Type B pancreatic cell (in vitro differentiated cells): Measurements from ENCODE around the gene FBXO2. TPM values are rescaled to one million over a fixed set of nuclear protein-coding genes. Genes with fewer than 3 reads are reported as not detected.

ENCODE experiments used
- DNase-seq: peaks from one replicate; pipeline ENCODE4 v3.0.0; 2021; ENCODE audit warnings: mixed read lengths; ENCODE audit not compliant: unreplicated experiment; ENCODE audit errors: extremely low spot score
- H3K27ac Mint-ChIP-seq: 2 replicates; pipeline ENCODE4 v1.8.0; 2021; ENCODE audit warnings: mild to moderate bottlenecking, mixed read lengths
- H3K27me3 Mint-ChIP-seq: 2 replicates; pipeline ENCODE4 v1.8.0; 2021; ENCODE audit warnings: mixed read lengths
- H3K36me3 Mint-ChIP-seq: 2 replicates; pipeline ENCODE4 v1.8.0; 2021; ENCODE audit warnings: mixed read lengths
- H3K4me1 Mint-ChIP-seq: one replicate; pipeline ENCODE4 v1.8.0; 2021; ENCODE audit warnings: mixed read lengths; ENCODE audit not compliant: unreplicated experiment
- H3K4me3 Mint-ChIP-seq: 2 replicates; pipeline ENCODE4 v1.8.0; 2021; ENCODE audit warnings: mild to moderate bottlenecking, mixed read lengths
- H3K9me3 Mint-ChIP-seq: 2 replicates; pipeline ENCODE4 v1.8.0; 2021; ENCODE audit warnings: mixed read lengths
- CTCF ChIP-seq: fragments of 200-600 bp; sonication (generic); conservative IDR thresholded peaks from 2 replicates; pipeline ENCODE4 v1.5.0; 2021; ENCODE audit warnings: antibody characterized with exemption, mild to moderate bottlenecking
- total RNA-seq: library from RNA; stranded (reverse); gene quantifications from 2 replicates; pipeline ENCODE4 v1.2.1, GENCODE V29; 2021; ENCODE audit warnings: low replicate concordance

FBXO2 gene
- total RNA-seq, 1 donor from 2014 or later, result 7.4 TPM

DNA sequence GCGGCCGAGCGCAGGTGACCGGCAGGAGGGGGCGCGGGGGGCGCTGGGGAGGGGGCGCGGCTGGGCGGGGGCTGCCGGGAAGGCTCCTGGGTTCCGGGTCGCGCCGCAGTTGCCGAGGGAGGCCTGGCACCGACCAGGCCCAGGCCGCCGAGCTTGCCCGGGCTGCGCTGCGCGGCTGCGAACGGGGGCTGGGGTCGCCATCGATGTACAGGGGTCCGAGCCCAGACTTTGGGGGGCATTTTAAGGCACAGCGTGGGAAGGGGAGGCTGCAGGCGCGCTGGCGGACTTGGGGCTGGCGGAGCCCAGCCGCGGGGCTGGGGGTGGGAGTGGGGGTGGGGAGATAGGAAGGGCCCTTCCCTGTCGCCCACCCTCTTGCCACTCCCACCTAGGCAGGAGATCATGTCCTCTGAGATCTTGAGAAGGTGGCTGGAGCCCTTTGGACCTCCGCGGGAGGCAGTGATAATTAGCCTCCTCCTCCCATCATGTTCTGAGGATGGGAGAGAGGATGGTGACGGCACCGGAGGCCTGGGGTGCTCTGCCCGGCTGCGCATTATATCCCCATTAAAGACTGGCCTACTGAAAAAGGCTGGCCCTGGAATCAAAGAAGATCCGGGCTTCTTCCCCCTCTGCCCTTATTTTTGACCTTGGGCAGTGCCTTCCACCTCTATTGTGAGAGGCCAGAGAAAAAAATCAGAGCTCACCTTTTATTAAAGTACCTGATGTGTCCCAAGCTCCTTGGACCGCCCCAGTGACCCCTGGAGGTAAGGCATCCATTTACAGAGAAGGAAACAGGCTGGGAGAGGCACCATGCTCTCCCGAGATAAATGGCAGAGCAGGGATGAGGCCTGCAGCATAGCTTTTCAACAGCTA, 945 bp upstream of the FBXO2 start:
- peaks cover 23% of the 10 kb centered on the region for H3K27me3 Mint-ChIP-seq
- no peaks in the 10 kb centered on the region for H3K9me3 Mint-ChIP-seq
- no peak for DNase-seq
- no peaks in the 10 kb centered on the region for H3K36me3 Mint-ChIP-seq
- no peaks in the 10 kb centered on the region for H3K4me1 Mint-ChIP-seq
- peak overlapping the region; percentile 79 for H3K4me3 Mint-ChIP-seq
- H3K27ac Mint-ChIP-seq, result no peak overlapping the region
- TF ChIP-seq CTCF, result no peak

GRCh38 chr1:11653861-11654136, 430 bp downstream of the FBXO2 start:
- Mint-ChIP-seq H3K4me1 (no peaks in the 10 kb centered on the region), H3K4me3 (peak overlapping the region; percentile 75)

DNA sequence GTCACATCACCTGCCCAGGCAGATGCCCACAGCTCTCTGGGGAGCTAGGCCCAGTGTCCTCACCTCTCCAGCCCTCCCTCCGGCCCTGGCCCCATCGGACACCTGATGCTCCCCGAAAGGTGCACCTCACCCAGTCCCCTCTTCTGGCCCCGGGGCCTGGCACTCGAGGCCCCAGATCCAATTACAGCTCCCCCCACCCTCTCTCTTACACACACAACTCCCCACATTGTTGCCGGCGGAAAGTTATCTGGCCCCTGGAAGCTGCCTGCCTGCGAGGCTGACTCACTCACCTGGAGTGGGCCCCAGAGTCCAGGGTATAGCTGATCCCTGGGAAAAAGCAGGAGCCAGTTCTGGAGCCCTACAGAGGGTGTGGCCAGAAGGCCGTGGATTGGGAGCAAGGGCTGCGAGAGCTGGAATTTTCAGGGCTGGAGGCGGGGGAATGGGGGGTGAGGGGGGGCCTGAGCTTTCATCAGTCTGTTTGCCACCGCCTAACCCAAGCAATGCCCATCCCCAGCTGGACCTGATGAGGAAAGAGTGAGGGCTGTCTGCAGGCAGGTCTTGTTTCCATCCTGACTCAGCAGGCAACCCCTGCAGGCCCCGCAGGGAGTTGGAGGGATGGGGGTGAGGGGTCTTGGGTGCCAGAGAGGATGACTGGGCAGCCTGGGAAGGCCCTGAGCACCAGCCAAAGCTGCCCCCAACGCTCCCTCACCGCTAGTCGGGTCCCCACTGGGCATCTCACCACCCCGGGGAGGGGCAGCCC, 948 bp downstream of the FBXO2 start:
- no peak for TF ChIP-seq CTCF
- Mint-ChIP-seq H3K9me3 (no peaks in the 10 kb centered on the region), H3K4me1 (no peaks in the 10 kb centered on the region), H3K27ac (peak overlapping the region; percentile 29), H3K4me3 (peak overlapping the region; percentile 77), H3K27me3 (peaks cover 38% of the 10 kb centered on the region), H3K36me3 (no peaks in the 10 kb centered on the region)
- no peak for DNase-seq

More at GRCh38 chr1:11653861-11654136, 430 bp downstream of the FBXO2 start:
- H3K9me3 Mint-ChIP-seq, result no peaks in the 10 kb centered on the region
- DNase-seq, result no peak
- TF ChIP-seq CTCF, result no peak
- H3K27ac Mint-ChIP-seq, result no peak overlapping the region
- peaks cover 33% of the 10 kb centered on the region for H3K27me3 Mint-ChIP-seq
- no peaks in the 10 kb centered on the region for H3K36me3 Mint-ChIP-seq

GRCh38 chr1:11652203-11652780, 1.9 kb downstream of the FBXO2 start:
- H3K27me3 Mint-ChIP-seq, result peaks cover 40% of the 10 kb centered on the region
- H3K9me3 Mint-ChIP-seq, result no peaks in the 10 kb centered on the region
- no peak overlapping the region for H3K27ac Mint-ChIP-seq
- H3K4me1 Mint-ChIP-seq, result no peaks in the 10 kb centered on the region
- peak overlapping the region; percentile 46 for H3K4me3 Mint-ChIP-seq
- no peak for DNase-seq
- no peaks in the 10 kb centered on the region for H3K36me3 Mint-ChIP-seq
- no peak for TF ChIP-seq CTCF

DNA sequence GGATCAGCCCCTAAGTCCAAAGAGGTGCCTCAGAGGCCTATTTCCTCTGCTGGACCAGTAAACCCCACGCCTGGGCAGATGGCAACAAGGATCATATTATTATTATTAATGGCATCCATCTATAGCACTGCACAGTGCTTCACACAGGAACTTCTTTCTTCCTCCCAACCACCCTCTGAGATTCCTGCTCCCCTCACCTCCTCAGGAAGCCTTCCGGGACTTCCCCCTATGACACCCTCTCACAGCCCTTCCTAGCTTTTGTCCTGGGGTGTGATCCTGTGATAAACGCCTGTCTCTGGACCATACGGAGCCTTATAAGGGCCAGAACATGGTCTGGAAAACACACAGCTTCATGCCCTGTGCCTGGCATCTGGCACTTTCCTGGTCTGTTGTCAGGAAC, 3.2 kb downstream of the FBXO2 start:
- Mint-ChIP-seq H3K36me3 (no peaks in the 10 kb centered on the region), H3K27ac (no peak overlapping the region), H3K9me3 (no peaks in the 10 kb centered on the region), H3K4me1 (no peaks in the 10 kb centered on the region), H3K4me3 (peak overlapping the region; percentile 64), H3K27me3 (peaks cover 45% of the 10 kb centered on the region)
- no peak for TF ChIP-seq CTCF
- DNase-seq, result no peak
